Measurements from ENCODE around the gene UCN2. TPM values are rescaled to one million over a fixed set of nuclear protein-coding genes. Genes with fewer than 3 reads are reported as not detected.

The UCN2 gene
- polyA plus RNA-seq, 3 donors = 0.61 TPM; not detected in 2

- Histone ChIP-seq H3K79me2 (ENCODE audit: insufficient read depth, low read length) (no peaks in the 10 kb centered on the region), H3K27ac (ENCODE audit: low read depth in 1 of 2, low read length in 2 of 2) (no peak overlapping the region), H3K9me3 (replicated peaks in 1 of 2; ENCODE audit: control insufficient read depth in 1 of 2, insufficient read depth in 1 of 2, low read length in 2 of 2) (no peaks in the 10 kb centered on the region), H3K4me1 (ENCODE audit: control insufficient read depth in 1 of 2, insufficient read depth in 2 of 2, low read length in 2 of 2) (no peaks in the 10 kb centered on the region), H3K9ac (ENCODE audit: insufficient read depth, low read length, poor library complexity, severe bottlenecking) (no peak overlapping the region), H3K4me3 (replicated peaks in 1 of 3; ENCODE audit: low read depth in 2 of 3, low read length in 3 of 3) (no peak overlapping the region), H4K20me1 (ENCODE audit: insufficient read depth, low read length) (no peaks in the 10 kb centered on the region), H3K27me3 (ENCODE audit: control insufficient read depth in 2 of 2, insufficient read depth in 2 of 2, low read length in 2 of 2) (no peaks in the 10 kb centered on the region), H3K4me2 (replicated peaks; ENCODE audit: extremely low read depth, low read length, poor library complexity, severe bottlenecking) (no peak overlapping the region), H2AFZ (ENCODE audit: insufficient read depth, low read depth, low read length, poor library complexity, severe bottlenecking) (no peak overlapping the region), H3K36me3 (replicated peaks in 1 of 2; ENCODE audit: control insufficient read depth in 1 of 2, insufficient read depth in 2 of 2, low read length in 2 of 2) (no peaks in the 10 kb centered on the region)
- Mint-ChIP-seq H3K36me3 (peaks cover 0 to 2% of the 10 kb centered on the region in 2 donors), H3K4me1 (peaks cover 2% of the 10 kb centered on the region), H3K27ac (peak overlapping the region in 2 of 7 donors; percentile 42 to 50), H3K9me3 (no peaks in the 10 kb centered on the region), H3K27me3 (ENCODE audit: low read depth in 3 of 3) (peaks cover 4 to 6% (median 5%) of the 10 kb centered on the region in 3 donors), H3K4me3 (no peak overlapping the region)
- intact Hi-C loops (cut with micrococcal nuclease) = loop anchor here in 1 of 2 donors (5.0 kb wide), 1 partner anchor 35 kb away; the partner anchor contains the start of gene UQCRC1
- 98% methylated on average over 10 of the region's 12 CpGs for WGBS (ENCODE audit: insufficient coverage)
- no peak for DNase-seq
- TF ChIP-seq, protein P1, sequence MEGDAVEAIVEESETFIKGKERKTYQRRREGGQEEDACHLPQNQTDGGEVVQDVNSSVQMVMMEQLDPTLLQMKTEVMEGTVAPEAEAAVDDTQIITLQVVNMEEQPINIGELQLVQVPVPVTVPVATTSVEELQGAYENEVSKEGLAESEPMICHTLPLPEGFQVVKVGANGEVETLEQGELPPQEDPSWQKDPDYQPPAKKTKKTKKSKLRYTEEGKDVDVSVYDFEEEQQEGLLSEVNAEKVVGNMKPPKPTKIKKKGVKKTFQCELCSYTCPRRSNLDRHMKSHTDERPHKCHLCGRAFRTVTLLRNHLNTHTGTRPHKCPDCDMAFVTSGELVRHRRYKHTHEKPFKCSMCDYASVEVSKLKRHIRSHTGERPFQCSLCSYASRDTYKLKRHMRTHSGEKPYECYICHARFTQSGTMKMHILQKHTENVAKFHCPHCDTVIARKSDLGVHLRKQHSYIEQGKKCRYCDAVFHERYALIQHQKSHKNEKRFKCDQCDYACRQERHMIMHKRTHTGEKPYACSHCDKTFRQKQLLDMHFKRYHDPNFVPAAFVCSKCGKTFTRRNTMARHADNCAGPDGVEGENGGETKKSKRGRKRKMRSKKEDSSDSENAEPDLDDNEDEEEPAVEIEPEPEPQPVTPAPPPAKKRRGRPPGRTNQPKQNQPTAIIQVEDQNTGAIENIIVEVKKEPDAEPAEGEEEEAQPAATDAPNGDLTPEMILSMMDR (IDR thresholded peaks at IDR 0.05) = no peak
These were observed 8.4 kb upstream of the UCN2 start for GRCh38 chr3:48571938-48572337.

- Histone ChIP-seq H3K4me2 (replicated peaks; ENCODE audit: extremely low read depth, low read length, poor library complexity, severe bottlenecking) (no peak overlapping the region), H2AFZ (ENCODE audit: insufficient read depth, low read depth, low read length, poor library complexity, severe bottlenecking) (no peak overlapping the region), H3K9ac (ENCODE audit: insufficient read depth, low read length, poor library complexity, severe bottlenecking) (no peak overlapping the region), H3K4me3 (replicated peaks in 1 of 3; ENCODE audit: low read depth in 2 of 3, low read length in 3 of 3) (no peak overlapping the region), H3K36me3 (replicated peaks in 1 of 2; ENCODE audit: control insufficient read depth in 1 of 2, insufficient read depth in 2 of 2, low read length in 2 of 2) (no peaks in the 10 kb centered on the region), H3K27ac (ENCODE audit: low read depth in 1 of 2, low read length in 2 of 2) (no peak overlapping the region), H3K9me3 (replicated peaks in 1 of 2; ENCODE audit: control insufficient read depth in 1 of 2, insufficient read depth in 1 of 2, low read length in 2 of 2) (no peaks in the 10 kb centered on the region), H3K79me2 (ENCODE audit: insufficient read depth, low read length) (no peaks in the 10 kb centered on the region), H3K4me1 (ENCODE audit: control insufficient read depth in 1 of 2, insufficient read depth in 2 of 2, low read length in 2 of 2) (peaks cover 18 to 19% of the 10 kb centered on the region in 2 donors), H4K20me1 (ENCODE audit: insufficient read depth, low read length) (no peaks in the 10 kb centered on the region), H3K27me3 (ENCODE audit: control insufficient read depth in 2 of 2, insufficient read depth in 2 of 2, low read length in 2 of 2) (no peaks in the 10 kb centered on the region)
- H3K27ac Mint-ChIP-seq = no peak overlapping the region
- TF ChIP-seq, protein P1 (IDR thresholded peaks at IDR 0.05) = no peak
- H3K4me3 Mint-ChIP-seq = no peak overlapping the region
- intact Hi-C loops (cut with micrococcal nuclease) = loop anchor here in 1 of 2 donors (5.0 kb wide), 1 partner anchor 37 kb away; the partner anchor contains the start of gene UQCRC1
- no peaks in the 10 kb centered on the region for H3K9me3 Mint-ChIP-seq
- DNase-seq = no peak
- peaks cover 20% of the 10 kb centered on the region for H3K4me1 Mint-ChIP-seq
- peaks cover 0 to 2% of the 10 kb centered on the region in 2 donors for H3K36me3 Mint-ChIP-seq
- WGBS (ENCODE audit: insufficient coverage) = 96% methylated on average over 16 of the region's 18 CpGs
- H3K27me3 Mint-ChIP-seq (ENCODE audit: low read depth in 3 of 3) = peaks cover 5 to 6% (median 6%) of the 10 kb centered on the region in 3 donors
These were observed 6.3 kb upstream of the UCN2 start for GRCh38 chr3:48569808-48570450.

All from CD14-positive monocyte (primary cell).